ENCODE measurements around the gene ANKK1.

Gene ANKK1

GRCh38 chr11:113373981-113374560 lies 13.5 kb upstream of the ANKK1 start:
- TF ChIP-seq REST (IDR thresholded peaks at IDR 0.05; ENCODE audit: low read depth) (no peak), EGR1 (IDR thresholded peaks at IDR 0.05) (no peak), FOXM1 (IDR thresholded peaks at IDR 0.05; ENCODE audit: borderline replicate concordance, low read depth) (no peak), CREB1 (IDR thresholded peaks at IDR 0.05; ENCODE audit: low read depth) (no peak), USF1 (IDR thresholded peaks at IDR 0.05) (no peak), TAF1 (IDR thresholded peaks at IDR 0.05; ENCODE audit: low read depth) (no peak), TCF12 (IDR thresholded peaks at IDR 0.05; ENCODE audit: low read depth) (no peak), TEAD4 (IDR thresholded peaks at IDR 0.05) (no peak), RAD21 (IDR thresholded peaks at IDR 0.05; ENCODE audit: low read depth) (no peak), YY1 (IDR thresholded peaks at IDR 0.05; ENCODE audit: low read depth) (no peak), NFIC (IDR thresholded peaks at IDR 0.05) (no peak), ZBTB7A (IDR thresholded peaks at IDR 0.05; ENCODE audit: low read depth) (no peak), EP300 (IDR thresholded peaks at IDR 0.05; ENCODE audit: borderline replicate concordance) (no peak), CEBPB (IDR thresholded peaks at IDR 0.05) (no peak)
- TF ChIP-seq, protein P1, sequence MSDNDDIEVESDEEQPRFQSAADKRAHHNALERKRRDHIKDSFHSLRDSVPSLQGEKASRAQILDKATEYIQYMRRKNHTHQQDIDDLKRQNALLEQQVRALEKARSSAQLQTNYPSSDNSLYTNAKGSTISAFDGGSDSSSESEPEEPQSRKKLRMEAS (IDR thresholded peaks at IDR 0.05), result no peak

GRCh38 chr11:113375402-113375801 lies 12.2 kb upstream of the ANKK1 start:
- TF ChIP-seq FOXM1 (IDR thresholded peaks at IDR 0.05; ENCODE audit: borderline replicate concordance, low read depth), result no peak
- TF ChIP-seq EP300 (IDR thresholded peaks at IDR 0.05; ENCODE audit: borderline replicate concordance), result no peak
- no peak for TF ChIP-seq REST (IDR thresholded peaks at IDR 0.05; ENCODE audit: low read depth)
- TF ChIP-seq CEBPB (IDR thresholded peaks at IDR 0.05), result no peak
- TF ChIP-seq USF1 (IDR thresholded peaks at IDR 0.05), result peak; percentile 60

GRCh38 chr11:113376156-113376555 lies 11.4 kb upstream of the ANKK1 start:
- TF ChIP-seq FOXM1 (IDR thresholded peaks at IDR 0.05; ENCODE audit: borderline replicate concordance, low read depth) (no peak), CREB1 (IDR thresholded peaks at IDR 0.05; ENCODE audit: low read depth) (no peak), TCF12 (IDR thresholded peaks at IDR 0.05; ENCODE audit: low read depth) (no peak), TEAD4 (IDR thresholded peaks at IDR 0.05) (no peak), ZBTB7A (IDR thresholded peaks at IDR 0.05; ENCODE audit: low read depth) (no peak), USF1 (IDR thresholded peaks at IDR 0.05) (no peak), TAF1 (IDR thresholded peaks at IDR 0.05; ENCODE audit: low read depth) (no peak), NFIC (IDR thresholded peaks at IDR 0.05) (no peak), REST (IDR thresholded peaks at IDR 0.05; ENCODE audit: low read depth) (no peak), RAD21 (IDR thresholded peaks at IDR 0.05; ENCODE audit: low read depth) (no peak), CEBPB (IDR thresholded peaks at IDR 0.05) (no peak), EGR1 (IDR thresholded peaks at IDR 0.05) (no peak), EP300 (IDR thresholded peaks at IDR 0.05; ENCODE audit: borderline replicate concordance) (no peak), YY1 (IDR thresholded peaks at IDR 0.05; ENCODE audit: low read depth) (no peak)
- TF ChIP-seq, protein P1 (IDR thresholded peaks at IDR 0.05), result no peak

Data from Ishikawa (cell line).